Stimulated activated CD4-positive, alpha-beta T cell treated with anti-CD3 and anti-CD28 coated beads, TNF-alpha, amount 100 ng/mL, for 4 hours (primary cell): ENCODE measurements around the gene KCNE4.

ENCODE experiments used
- DNase-seq, 3 experiments: peaks; one replicate each; pipeline ENCODE4 v3.0.0-alpha.2; 2020; ENCODE audit warnings: low read depth in 3 of 3

The KCNE4 gene

DNA sequence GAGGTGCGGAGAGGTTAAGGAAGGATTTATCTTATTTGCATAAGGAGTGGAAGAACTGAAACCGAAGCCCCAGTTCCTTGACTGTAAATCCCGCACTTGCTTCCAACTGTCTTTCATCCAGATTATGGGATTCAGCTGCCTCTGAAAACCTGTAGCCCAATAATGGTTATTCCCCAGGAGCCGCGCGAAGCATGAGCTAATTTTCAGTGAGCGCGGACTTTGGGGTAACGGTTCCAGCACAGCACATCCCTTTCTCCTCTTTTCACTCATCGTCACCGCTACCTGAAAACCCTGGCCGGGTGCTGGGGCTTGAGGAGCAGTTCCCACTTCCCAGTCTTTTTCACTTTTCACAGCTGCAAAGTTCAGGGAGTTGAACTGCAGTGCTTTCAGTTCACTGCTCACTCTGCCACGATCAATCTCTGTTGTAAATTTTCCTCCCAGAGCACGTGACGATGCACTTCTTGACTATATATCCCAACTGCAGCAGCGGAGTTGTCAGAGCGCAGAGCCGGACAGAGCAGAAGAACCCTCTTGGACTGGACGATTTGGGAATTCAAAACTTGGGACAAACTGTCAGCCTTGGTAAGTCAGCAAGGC lies at the start of gene KCNE4:
KCNE4 (plus strand) TSS at position 498 of the 597 bp plus-strand sequence. CDS start 641 bp downstream, outside the sequence.
- no peak for DNase-seq

- no peak for DNase-seq
These were observed 48.8 kb upstream of the KCNE4 start for GRCh38 chr2:223003191-223003590.

- DNase-seq, result no peak
These were observed 46.5 kb upstream of the KCNE4 start for GRCh38 chr2:223005496-223005895.

GRCh38 chr2:223007531-223007930 lies 44.5 kb upstream of the KCNE4 start:
- DNase-seq, result no peak

- DNase-seq, result no peak
These were observed 43.8 kb upstream of the KCNE4 start for GRCh38 chr2:223008162-223008561.

- no peak for DNase-seq
These were observed 43.0 kb upstream of the KCNE4 start for GRCh38 chr2:223008956-223009355.

GRCh38 chr2:223010641-223011040 lies 41.3 kb upstream of the KCNE4 start:
- DNase-seq, result no peak

- DNase-seq, result no peak
These were observed 39.7 kb upstream of the KCNE4 start for GRCh38 chr2:223012291-223012690.

DNA sequence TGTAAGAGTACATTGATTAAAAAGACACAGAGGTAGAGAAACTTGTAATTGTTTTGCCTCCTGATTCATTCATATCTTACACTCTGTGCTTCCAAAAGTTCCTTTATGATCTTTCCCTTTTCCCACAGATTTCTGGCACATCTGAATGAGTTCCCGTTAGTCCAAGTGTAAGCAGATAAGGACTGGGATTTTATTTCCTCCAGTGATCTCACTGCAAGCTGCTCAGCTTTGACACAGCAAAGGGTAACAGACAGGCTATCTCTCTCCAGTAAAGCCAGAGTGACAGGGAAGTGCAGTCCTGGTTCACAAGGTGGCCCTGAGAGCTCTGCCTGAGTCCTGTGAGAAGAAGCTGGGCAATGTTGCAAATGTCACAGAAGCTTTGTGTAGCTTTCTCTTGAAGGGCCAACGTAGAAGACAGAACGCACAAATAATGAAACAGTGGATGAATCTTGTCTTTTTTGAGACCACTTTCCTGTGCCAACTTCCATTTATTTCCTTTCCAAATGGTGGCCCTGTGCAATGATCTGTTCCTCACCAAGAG lies 32.5 kb upstream of the KCNE4 start:
- DNase-seq, result no peak

- DNase-seq, result no peak
These were observed 31.8 kb upstream of the KCNE4 start for GRCh38 chr2:223019987-223020717.

DNA sequence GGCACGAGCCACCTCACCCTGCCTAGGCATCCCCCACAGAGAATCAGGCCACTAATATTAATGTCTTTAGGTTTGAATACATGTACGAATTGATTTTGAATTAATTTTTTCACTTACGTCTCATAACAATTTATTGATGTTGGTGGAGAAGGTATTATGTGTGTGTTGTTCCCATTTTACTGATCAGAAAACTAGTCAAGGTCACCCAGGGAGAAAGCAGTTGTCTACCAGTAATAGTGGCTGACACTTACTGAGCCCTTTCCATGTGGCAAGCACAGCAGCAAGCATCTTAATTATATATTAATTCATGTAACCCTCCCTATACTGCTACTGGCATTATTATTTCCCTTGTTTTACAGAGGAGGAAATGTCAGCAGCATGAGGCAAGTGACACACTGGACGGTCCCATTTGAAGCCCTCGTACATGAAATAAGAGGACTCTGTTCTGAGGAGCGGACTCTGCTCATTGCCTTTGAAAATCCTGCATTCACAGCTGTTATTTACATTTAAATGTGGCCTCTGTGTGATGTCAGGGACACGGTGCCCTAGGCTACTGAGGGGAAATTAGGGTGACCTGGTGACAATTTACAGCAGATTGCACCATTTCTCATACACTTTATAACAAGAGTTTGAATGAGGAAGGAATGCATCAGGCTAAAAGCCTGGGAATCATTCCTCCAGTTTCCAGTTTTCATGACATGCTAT lies 30.9 kb upstream of the KCNE4 start:
- no peak for DNase-seq

- DNase-seq, result no peak
These were observed 25.5 kb upstream of the KCNE4 start for GRCh38 chr2:223026357-223027110.

- DNase-seq, result no peak
These were observed 24.5 kb upstream of the KCNE4 start for GRCh38 chr2:223027442-223027841.

DNA sequence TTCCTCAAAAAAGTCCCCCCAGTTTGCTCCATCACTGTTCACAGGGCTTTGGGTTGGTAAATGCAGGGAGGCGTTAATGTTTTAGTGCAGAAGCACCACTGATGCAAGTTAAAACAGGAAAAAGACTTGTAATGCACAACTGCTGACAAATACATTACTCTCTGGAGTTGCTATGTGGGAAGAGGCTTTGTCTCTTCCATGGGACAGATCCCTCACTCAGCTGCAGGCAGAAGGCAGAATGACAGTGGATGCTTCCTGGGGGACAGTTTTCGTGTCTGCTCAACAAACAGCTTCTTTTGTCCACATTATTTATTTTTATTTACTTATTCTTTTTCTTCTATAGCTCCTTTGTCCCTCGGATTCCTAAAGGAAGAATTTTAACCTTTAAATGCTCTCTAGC lies 22.7 kb upstream of the KCNE4 start:
- DNase-seq, result no peak

- DNase-seq, result no peak
These were observed 19.5 kb upstream of the KCNE4 start for GRCh38 chr2:223032187-223033142.

- no peak for DNase-seq
These were observed 17.6 kb upstream of the KCNE4 start for GRCh38 chr2:223034221-223034975.

GRCh38 chr2:223036790-223037444 lies 15.1 kb upstream of the KCNE4 start:
- DNase-seq, result no peak

DNA sequence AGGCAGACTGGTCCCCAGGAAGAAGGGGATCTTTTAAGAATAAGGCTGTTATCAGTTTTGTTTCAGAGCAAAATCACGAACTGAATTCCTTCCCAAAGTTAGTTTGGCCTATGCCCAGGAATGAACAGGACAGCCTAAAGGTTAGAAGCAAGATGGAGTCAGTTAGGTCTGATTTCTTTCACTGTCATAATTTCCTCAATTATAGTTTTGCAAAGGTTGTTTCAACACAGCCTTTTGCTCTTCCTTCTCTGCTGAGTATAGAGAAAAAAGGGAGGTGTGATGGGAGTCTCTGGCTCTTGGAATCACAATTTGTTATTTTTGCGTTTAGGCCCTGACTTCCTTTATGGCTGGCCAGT lies 14.6 kb upstream of the KCNE4 start:
- no peak for DNase-seq

DNA sequence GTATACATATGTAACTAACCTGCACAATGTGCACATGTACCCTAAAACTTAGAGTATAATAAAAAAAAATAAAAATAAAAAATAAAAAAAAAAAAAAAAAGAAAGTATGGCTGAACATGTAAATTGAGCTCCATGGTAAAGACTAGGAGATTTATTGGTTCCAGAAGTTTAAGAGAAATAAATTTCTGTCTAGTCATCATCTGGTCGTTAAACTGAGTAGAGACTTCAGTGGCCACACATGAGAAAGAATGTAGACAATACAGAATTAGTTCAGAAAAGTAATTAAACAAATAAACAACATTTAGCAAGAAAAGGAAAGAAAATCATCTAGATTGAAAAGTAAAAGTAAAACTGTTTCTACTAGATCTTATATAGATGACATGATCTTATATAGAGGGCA lies 12.4 kb upstream of the KCNE4 start:
- no peak for DNase-seq

- DNase-seq, result no peak
These were observed 11.5 kb upstream of the KCNE4 start for GRCh38 chr2:223040527-223040926.
